ENCODE data around the gene DSCAM. TPM values are rescaled to one million over a fixed set of nuclear protein-coding genes. Genes with fewer than 3 reads are reported as not detected.

DSCAM gene
- total RNA-seq, 1 experiment from 2014 or later, result not detected

- no peak overlapping the region for H3K4me3 ChIP-seq (replicated peaks in 1 of 2; ENCODE audit: low read depth in 1 of 2, low read length in 2 of 2)
- H3K36me3 ChIP-seq (ENCODE audit: control insufficient read depth in 1 of 2, insufficient read depth in 2 of 2, low read length in 2 of 2), result no peaks in the 10 kb centered on the region
- H2AFZ ChIP-seq (ENCODE audit: low read depth, low read length, poor library complexity, severe bottlenecking), result no peak overlapping the region
- H3K4me1 ChIP-seq (ENCODE audit: control insufficient read depth in 1 of 2, insufficient read depth in 2 of 2, low read length in 2 of 2), result no peaks in the 10 kb centered on the region
- H3K9ac ChIP-seq (ENCODE audit: low read length), result no peak overlapping the region
- H3K4me2 ChIP-seq (ENCODE audit: low read length), result no peak overlapping the region
- no TSS peak for BruUV-seq (replicated peaks)
- TF ChIP-seq, protein P1, sequence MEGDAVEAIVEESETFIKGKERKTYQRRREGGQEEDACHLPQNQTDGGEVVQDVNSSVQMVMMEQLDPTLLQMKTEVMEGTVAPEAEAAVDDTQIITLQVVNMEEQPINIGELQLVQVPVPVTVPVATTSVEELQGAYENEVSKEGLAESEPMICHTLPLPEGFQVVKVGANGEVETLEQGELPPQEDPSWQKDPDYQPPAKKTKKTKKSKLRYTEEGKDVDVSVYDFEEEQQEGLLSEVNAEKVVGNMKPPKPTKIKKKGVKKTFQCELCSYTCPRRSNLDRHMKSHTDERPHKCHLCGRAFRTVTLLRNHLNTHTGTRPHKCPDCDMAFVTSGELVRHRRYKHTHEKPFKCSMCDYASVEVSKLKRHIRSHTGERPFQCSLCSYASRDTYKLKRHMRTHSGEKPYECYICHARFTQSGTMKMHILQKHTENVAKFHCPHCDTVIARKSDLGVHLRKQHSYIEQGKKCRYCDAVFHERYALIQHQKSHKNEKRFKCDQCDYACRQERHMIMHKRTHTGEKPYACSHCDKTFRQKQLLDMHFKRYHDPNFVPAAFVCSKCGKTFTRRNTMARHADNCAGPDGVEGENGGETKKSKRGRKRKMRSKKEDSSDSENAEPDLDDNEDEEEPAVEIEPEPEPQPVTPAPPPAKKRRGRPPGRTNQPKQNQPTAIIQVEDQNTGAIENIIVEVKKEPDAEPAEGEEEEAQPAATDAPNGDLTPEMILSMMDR (IDR thresholded peaks at IDR 0.05 in 2 of 3, conservative IDR thresholded peaks at IDR 0.05 in 1 of 3; ENCODE audit: borderline replicate concordance in 1 of 3, insufficient read depth in 1 of 3, low read depth in 2 of 3, low read length in 2 of 3), result no peak
- TF ChIP-seq, protein P2, sequence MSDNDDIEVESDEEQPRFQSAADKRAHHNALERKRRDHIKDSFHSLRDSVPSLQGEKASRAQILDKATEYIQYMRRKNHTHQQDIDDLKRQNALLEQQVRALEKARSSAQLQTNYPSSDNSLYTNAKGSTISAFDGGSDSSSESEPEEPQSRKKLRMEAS (IDR thresholded peaks at IDR 0.05), result no peak
- TF ChIP-seq ATF3 (IDR thresholded peaks at IDR 0.05), result no peak
- TF ChIP-seq SIN3A (IDR thresholded peaks at IDR 0.05; ENCODE audit: low read depth), result no peak
- TF ChIP-seq ELF1 (IDR thresholded peaks at IDR 0.05; ENCODE audit: borderline replicate concordance, low read depth), result no peak
- no peak for TF ChIP-seq ZFX (IDR thresholded peaks at IDR 0.05)
- no peak for TF ChIP-seq CEBPB (IDR thresholded peaks at IDR 0.05; ENCODE audit: low read depth)
- DNase-seq (ENCODE audit: low read depth, low spot score) (no peak), ATAC-seq (no peak)
- POLR2A ChIA-PET, result no interaction called here
- no peaks in the 10 kb centered on the region for H3K79me2 ChIP-seq (ENCODE audit: insufficient read depth, low read length)
- H3K9me3 ChIP-seq (ENCODE audit: control insufficient read depth in 1 of 2, insufficient read depth in 1 of 2, low read depth in 1 of 2, low read length in 2 of 2), result peaks cover 25 to 39% of the 10 kb centered on the region in 2 experiments; a peak in 2 of 4 replicates
- no peaks in the 10 kb centered on the region for H4K20me1 ChIP-seq (ENCODE audit: insufficient read depth)
- no peaks in the 10 kb centered on the region for H3K27me3 ChIP-seq (ENCODE audit: insufficient read depth, low read length)
- no peaks in the 10 kb centered on the region for H3K9me2 ChIP-seq (ENCODE audit: insufficient read depth)
- RAD21 ChIA-PET (ENCODE audit: low non-redundant PET in 1 of 2, low total read pairs in 2 of 2, uncharacterized antibody in 2 of 2, unreplicated experiment in 2 of 2), result no interaction called here
- no peak overlapping the region for H3K27ac ChIP-seq (ENCODE audit: low read depth, low read length)
- CTCF ChIA-PET, result no interaction called here
- intact Hi-C loops (cut with micrococcal nuclease), result no loop called here
Measured at GRCh38 chr21:40863839-40864238, 16.9 kb upstream of the DSCAM start.

GRCh38 chr21:40858517-40858916 lies 11.6 kb upstream of the DSCAM start:
- RAD21 ChIA-PET (ENCODE audit: low non-redundant PET in 1 of 2, low total read pairs in 2 of 2, uncharacterized antibody in 2 of 2, unreplicated experiment in 2 of 2), result no interaction called here
- no peak overlapping the region for H3K27ac ChIP-seq (ENCODE audit: low read depth, low read length)
- TF ChIP-seq SP1 (IDR thresholded peaks at IDR 0.05; ENCODE audit: low read depth) (no peak), SIN3A (IDR thresholded peaks at IDR 0.05; ENCODE audit: low read depth) (no peak), EZH2phosphoT487 (IDR thresholded peaks at IDR 0.05; ENCODE audit: borderline replicate concordance) (no peak), SRF (IDR thresholded peaks at IDR 0.05; ENCODE audit: low read depth) (no peak)
- H3K9ac ChIP-seq (ENCODE audit: low read length), result no peak overlapping the region
- H3K4me2 ChIP-seq (ENCODE audit: low read length), result no peak overlapping the region
- no peaks in the 10 kb centered on the region for H3K36me3 ChIP-seq (ENCODE audit: control insufficient read depth in 1 of 2, insufficient read depth in 2 of 2, low read length in 2 of 2)
- intact Hi-C loops (cut with micrococcal nuclease), result no loop called here
- H4K20me1 ChIP-seq (ENCODE audit: insufficient read depth), result no peaks in the 10 kb centered on the region
- H2AFZ ChIP-seq (ENCODE audit: low read depth, low read length, poor library complexity, severe bottlenecking), result no peak overlapping the region
- POLR2A ChIA-PET, result no interaction called here
- no TSS peak for BruUV-seq (replicated peaks)
- H3K4me1 ChIP-seq (ENCODE audit: control insufficient read depth in 1 of 2, insufficient read depth in 2 of 2, low read length in 2 of 2), result no peaks in the 10 kb centered on the region
- H3K9me2 ChIP-seq (ENCODE audit: insufficient read depth), result no peaks in the 10 kb centered on the region
- DNase-seq (ENCODE audit: low read depth, low spot score) (no peak), ATAC-seq (no peak)
- H3K9me3 ChIP-seq (ENCODE audit: control insufficient read depth in 1 of 2, insufficient read depth in 1 of 2, low read depth in 1 of 2, low read length in 2 of 2), result peaks cover 20 to 38% of the 10 kb centered on the region in 2 experiments; a peak in 2 of 4 replicates
- no peak overlapping the region for H3K4me3 ChIP-seq (replicated peaks in 1 of 2; ENCODE audit: low read depth in 1 of 2, low read length in 2 of 2)
- H3K27me3 ChIP-seq (ENCODE audit: insufficient read depth, low read length), result no peaks in the 10 kb centered on the region
- no peaks in the 10 kb centered on the region for H3K79me2 ChIP-seq (ENCODE audit: insufficient read depth, low read length)
- CTCF ChIA-PET, result no interaction called here

Data from HCT116 (cell line).